GM04504 (cell line): ENCODE data around the gene PID1.

Experiments used
- DNase-seq: peaks from one replicate; pipeline ENCODE4 v3.0.0-alpha.2; 2012; ENCODE audit warnings: low read depth

Gene PID1

GRCh38 chr2:229261076-229261475 lies 10.0 kb downstream of the PID1 start:
- no peak for DNase-seq

DNA sequence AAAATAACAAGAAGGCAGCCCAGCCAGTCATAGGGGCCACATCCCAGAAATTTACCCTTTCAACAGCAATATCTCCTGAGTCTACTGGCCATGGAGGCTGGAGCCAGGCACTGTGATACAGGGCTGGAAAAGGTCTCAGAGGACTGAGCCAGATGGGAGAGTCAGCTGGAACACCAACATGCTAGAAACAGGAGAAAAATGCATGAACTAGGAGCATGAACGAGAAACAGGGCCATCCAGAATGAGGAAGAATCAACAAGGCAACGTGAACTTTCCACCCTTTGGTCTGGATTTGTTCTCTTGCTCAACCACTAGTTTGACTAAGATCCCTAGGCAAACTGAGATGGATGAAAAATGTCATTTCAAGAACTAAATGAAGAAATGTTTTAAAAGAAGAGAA lies 13.1 kb downstream of the PID1 start:
- DNase-seq = no peak

GRCh38 chr2:229256376-229256775 lies 14.7 kb downstream of the PID1 start:
- DNase-seq = no peak

GRCh38 chr2:229254206-229254605 lies 16.9 kb downstream of the PID1 start:
- no peak for DNase-seq

DNA sequence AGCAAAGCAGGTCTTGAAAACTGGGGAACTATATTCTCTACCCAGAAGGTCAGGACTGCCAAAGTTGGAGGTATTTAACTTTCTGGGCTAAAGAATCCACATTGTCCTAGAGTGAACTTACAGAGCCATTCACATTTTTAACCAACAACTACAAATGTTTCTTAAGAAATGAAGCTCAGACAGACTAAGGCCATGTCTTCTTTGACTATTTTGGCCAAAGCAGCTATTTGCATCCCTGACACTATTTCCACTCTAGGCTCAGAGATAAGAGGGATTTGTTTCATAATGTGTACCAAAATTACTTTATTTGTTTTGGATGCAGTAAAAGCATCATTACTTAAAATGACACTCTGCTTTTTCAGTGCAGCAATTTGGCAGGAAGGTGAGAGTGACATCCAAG lies 18.1 kb downstream of the PID1 start:
- no peak for DNase-seq

DNA sequence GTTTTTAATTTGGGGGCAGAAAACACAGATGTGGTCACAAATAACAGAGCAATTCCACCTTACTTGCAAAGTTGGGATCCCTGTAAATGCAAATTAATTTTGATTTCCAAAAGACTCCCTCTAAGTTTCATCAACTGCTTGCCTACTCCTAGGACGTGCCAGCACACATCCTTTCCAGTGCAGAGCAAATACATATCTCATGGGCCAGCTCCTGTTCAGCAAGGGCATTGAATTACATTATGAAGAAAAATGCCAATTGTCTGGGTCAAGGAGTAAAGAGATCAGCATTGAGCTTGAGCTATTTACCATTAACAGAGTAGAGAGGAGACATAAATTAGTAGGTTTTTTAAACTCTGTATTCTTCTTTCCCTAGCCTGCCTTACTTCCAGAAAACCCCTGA lies 18.8 kb downstream of the PID1 start:
- no peak for DNase-seq

GRCh38 chr2:229249536-229249935 lies 21.6 kb downstream of the PID1 start:
- DNase-seq = no peak

GRCh38 chr2:229246334-229246733 lies 24.8 kb downstream of the PID1 start:
- DNase-seq = no peak

DNA sequence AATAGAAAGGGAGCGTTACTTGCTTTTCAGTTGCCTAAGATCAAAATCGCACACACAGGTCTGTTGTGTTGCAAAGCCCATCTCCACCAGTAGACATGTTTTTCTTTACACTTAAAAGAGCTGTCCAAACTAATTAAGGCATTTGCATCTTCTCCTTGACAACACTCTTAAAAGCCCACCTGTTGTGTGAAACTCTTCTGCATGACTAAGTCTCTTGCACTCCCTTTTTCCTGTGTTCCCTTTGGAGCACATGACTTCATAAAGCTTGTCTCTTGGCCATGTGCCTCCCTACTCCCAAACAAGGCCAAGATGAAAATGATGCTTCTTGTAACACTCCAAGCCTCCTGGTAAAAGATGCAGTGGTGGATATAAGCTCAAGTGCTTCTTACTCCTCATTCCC lies 26.1 kb downstream of the PID1 start:
- DNase-seq = no peak

DNA sequence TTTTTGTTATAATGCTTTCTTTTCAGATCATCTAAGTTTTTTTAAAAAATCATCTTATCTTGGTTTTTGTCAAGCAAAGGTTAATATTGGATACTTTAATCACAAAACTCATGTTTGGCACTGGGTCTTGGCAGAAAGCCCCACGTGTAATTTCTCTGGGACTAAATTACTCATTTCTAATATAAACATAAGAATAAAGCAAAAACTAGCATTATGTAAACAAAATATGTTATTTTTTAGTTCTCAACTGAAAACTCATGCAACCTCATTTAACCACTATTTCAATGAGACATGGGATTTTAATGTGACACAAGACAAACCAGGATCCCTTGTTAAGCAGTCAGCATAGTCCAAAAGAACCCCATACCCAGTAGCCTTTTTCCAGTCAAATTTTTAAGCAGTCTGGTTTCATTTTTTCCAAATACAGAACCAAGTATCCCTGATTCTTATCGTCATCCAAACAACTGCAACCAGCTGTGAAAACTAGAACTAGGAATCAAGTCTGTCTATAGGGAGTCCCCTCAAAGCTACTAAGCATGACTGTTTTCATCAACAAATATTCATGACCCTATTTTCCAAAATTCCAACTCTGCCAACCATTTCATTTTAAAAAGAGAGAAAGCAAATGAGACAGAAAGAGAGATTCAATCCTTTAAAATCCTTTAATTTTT lies 27.1 kb downstream of the PID1 start:
- DNase-seq = no peak

DNA sequence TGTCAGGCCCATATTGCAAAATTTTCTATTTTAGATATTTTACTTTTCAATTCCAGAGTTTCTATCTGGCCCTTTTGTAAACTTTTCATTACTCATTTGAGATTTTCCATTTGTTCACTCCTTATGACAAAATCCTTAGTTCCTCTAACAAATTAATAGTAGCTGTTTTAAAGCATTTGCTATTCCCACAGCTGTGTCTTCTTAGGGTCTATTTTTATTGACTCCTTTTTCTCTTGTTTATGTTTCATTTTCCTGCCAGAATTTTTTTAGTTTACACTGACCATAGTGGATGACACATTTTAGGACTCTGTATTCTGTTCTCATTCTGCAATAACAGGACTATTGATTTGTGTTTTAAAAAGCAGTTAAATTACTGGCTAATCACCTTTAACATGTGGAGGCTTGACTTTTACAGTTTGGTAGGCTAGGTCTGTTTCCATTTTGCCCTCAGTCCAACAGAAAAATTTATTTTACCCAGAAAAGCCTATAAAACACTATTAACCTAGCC lies 30.0 kb downstream of the PID1 start:
- no peak for DNase-seq

GRCh38 chr2:229239021-229239420 lies 32.1 kb downstream of the PID1 start:
- DNase-seq = no peak

DNA sequence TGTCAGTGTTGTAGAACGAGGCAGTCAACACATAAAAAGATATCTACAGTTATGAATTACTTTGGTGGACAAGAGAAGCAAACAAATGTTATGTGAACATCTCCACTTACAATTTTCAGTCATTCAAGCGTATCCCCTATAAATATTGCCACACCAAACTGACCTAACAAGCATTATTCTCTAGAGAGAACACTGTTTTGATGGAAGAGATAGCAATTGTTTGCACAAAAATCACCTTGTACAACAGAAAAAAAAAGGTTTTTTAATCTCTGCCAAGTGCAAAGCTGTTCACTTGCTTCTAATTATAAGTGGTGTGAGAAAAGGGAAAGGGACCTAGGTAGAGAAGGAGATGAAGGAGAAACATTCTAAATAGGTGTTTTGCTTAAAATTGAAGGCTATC lies 33.8 kb downstream of the PID1 start:
- no peak for DNase-seq

- DNase-seq = no peak
These were observed 35.8 kb downstream of the PID1 start for GRCh38 chr2:229235131-229235914.

DNA sequence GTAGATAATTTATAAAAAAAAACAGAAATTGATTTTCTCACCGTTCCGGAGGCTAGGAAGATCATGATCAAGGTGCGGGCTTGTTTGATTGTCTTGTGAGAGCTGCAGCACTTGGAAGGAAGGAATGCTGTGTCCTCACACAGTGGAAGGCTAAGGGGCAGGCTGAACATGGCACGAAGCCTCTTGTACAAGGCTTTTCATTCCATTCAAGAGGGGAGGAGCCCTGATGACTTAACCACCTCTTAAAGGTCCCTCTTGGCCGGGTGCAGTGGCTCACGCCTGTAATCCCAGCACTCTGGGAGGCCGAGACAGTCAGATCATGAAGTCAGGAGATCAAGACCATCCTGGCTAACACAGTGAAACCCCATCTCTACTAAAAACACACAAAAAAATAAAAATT lies 39.2 kb downstream of the PID1 start:
- no peak for DNase-seq

- no peak for DNase-seq
These were observed 39.7 kb downstream of the PID1 start for GRCh38 chr2:229231328-229231868.

DNA sequence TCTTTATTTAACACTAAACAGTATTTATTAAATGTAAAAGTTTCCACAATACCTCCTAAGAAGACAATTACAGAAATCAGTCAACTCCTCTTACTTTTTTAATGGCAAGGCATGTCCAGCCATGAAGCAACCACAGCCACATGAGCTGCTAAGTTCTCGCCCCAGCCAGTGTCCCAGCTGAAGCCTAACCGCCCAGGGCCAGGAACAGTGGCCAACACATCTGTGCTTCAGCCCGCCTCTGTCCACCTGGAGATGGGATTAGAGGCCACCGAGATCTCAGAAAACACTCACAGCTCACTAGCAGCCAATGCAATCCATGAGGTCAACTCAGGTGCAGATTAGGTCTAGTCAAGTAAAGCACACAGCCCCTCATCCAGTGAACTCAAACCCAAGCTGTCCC lies 40.2 kb downstream of the PID1 start:
- no peak for DNase-seq

- no peak for DNase-seq
These were observed 40.8 kb downstream of the PID1 start for GRCh38 chr2:229230256-229230655.

GRCh38 chr2:229226382-229226781 lies 44.7 kb downstream of the PID1 start:
- no peak for DNase-seq

- DNase-seq = no peak
These were observed 48.0 kb downstream of the PID1 start for GRCh38 chr2:229223107-229223506.

DNA sequence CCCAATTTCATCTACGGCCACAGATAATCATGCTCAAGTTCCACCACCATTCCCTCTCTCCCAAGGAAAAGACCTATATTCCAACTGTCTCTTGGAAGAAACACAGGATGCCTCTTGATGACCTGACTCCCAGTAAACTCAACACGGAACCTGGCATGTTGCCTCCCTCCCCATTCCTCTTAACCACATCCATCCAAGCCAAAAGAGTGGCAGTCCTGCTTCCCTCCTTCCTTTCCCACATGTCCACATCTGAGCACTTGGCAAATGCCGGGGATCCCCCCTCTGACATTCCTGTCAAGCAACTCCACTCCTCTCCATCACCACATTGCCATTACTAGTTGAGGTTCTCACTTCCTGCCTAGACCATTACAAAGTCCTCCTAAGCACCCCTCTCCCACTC lies 49.4 kb downstream of the PID1 start:
- DNase-seq = no peak

- DNase-seq = no peak
These were observed 50.8 kb downstream of the PID1 start for GRCh38 chr2:229220254-229220653.

DNA sequence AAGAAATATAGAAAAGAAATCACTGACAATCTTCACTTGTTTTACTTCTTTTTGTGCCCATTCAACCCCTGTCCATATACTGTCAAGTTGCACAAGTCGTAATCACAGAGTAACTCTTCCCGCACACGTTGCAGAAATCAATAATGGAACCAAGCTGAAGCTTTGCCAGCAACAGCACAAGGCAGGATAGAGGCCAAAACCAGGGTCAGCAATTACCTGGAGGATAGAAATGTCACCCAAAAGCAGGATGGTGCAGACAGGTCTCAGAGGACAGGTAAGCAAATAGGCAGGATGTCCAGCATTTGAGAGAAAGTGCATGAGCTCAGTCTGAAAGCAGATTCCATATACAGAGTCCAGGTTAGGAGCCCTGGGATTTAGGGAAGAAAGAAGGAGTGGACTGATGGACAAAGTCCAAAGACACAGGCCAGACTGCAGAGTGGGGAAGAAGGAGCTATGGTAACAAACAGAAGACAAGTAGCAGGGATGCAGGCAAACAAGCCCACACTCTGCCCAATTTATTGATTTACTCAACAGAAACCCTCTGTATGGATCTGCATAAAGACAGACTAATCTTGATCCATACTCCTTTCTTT lies 52.7 kb downstream of the PID1 start:
- DNase-seq = no peak
